VCaP (cell line): ENCODE data around the gene ITCH.
"Not testable (repeated sequence)": the region's sequence is repeated elsewhere in the genome, so short reads cannot be mapped to it uniquely, and the experiment has no call there.

Source experiments
- H3K27ac ChIP-seq: fragments of 450-650 bp; 2 replicates; pipeline ENCODE4 v1.5.1; 2017
- TF ChIP-seq, protein P1 (sequence below): fragments of 450-650 bp; conservative IDR thresholded peaks from 2 replicates; pipeline ENCODE4 v1.5.1; 2017; ENCODE audit warnings: mild to moderate bottlenecking, moderate library complexity

Gene ITCH

DNA sequence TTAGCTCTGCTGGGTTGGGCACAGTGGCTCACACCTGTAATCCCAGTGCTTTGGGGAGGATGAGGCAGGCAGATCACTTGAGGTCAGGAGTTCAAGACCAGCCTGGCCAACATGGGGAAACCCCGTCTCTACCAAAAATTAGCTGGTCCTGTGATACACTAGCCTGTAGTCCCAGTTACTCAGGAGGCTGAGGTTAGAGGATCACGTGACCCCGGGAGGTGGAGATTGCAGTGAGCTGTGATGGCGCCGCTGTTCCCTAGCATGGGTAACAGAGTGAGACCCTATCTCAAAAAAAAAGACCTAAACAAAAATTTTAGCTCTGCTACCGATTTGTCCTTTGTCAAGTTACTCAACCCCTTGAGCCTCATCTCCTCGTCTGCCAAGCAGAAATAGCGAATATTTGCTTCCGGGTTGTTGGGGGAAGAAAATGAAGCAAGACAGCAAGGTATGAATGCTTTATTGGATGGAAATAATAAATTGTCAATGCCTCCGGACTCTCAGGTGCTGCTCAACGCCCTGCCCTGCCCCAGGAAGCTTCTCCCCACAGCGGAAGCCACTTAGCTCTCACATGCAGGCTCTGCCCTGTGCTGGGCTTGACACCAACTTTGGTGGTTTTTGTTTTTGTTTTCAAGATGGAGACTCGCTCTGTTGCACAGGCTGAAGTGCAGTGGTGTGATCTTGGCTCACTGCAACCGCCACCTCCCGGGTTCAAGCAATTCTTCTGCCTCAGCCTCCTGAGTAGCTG, 24.9 kb upstream of the ITCH start:
- no peak overlapping the region for H3K27ac ChIP-seq
- TF ChIP-seq, protein P1, sequence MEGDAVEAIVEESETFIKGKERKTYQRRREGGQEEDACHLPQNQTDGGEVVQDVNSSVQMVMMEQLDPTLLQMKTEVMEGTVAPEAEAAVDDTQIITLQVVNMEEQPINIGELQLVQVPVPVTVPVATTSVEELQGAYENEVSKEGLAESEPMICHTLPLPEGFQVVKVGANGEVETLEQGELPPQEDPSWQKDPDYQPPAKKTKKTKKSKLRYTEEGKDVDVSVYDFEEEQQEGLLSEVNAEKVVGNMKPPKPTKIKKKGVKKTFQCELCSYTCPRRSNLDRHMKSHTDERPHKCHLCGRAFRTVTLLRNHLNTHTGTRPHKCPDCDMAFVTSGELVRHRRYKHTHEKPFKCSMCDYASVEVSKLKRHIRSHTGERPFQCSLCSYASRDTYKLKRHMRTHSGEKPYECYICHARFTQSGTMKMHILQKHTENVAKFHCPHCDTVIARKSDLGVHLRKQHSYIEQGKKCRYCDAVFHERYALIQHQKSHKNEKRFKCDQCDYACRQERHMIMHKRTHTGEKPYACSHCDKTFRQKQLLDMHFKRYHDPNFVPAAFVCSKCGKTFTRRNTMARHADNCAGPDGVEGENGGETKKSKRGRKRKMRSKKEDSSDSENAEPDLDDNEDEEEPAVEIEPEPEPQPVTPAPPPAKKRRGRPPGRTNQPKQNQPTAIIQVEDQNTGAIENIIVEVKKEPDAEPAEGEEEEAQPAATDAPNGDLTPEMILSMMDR: no peak

DNA sequence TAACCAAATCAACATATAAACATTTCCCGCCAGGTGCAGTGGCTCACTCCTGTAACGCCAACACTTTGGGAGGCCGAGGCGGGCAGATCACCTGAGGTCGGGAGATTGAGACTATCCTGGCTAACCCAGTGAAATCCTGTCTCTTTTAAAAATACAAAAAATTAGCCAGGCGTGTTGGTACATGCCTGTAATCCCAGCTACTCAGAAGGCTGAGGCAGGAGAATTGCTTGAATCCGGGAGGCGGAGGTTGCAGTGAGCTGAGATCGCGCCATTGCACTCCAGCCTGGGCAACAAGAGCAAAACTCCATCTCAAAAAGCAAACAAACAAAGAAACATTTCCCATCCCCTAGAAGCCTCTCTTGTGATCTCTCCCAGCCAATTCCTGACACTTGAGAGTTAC, 22.3 kb upstream of the ITCH start:
- not testable (repeated sequence) for H3K27ac ChIP-seq

DNA sequence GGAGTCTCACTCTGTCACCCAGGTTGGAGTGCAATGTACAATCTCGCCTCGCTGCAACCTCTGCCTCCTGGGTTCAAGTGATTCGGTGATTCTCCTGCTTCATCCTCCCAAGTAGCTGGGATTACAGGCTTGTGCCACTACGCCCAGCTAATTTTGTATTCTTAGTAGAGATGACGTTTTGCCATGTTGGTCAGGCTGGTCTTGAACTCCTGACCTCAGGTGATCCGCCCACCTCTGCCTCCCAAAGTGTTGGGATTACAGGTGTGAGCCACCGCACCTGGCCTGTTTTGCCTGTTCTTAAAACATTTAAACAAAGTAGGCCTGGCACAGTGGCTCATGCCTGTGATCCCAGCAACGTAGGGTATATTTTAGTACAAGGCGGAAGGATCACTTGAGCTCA, 21.9 kb upstream of the ITCH start:
- not testable (repeated sequence) for H3K27ac ChIP-seq

DNA sequence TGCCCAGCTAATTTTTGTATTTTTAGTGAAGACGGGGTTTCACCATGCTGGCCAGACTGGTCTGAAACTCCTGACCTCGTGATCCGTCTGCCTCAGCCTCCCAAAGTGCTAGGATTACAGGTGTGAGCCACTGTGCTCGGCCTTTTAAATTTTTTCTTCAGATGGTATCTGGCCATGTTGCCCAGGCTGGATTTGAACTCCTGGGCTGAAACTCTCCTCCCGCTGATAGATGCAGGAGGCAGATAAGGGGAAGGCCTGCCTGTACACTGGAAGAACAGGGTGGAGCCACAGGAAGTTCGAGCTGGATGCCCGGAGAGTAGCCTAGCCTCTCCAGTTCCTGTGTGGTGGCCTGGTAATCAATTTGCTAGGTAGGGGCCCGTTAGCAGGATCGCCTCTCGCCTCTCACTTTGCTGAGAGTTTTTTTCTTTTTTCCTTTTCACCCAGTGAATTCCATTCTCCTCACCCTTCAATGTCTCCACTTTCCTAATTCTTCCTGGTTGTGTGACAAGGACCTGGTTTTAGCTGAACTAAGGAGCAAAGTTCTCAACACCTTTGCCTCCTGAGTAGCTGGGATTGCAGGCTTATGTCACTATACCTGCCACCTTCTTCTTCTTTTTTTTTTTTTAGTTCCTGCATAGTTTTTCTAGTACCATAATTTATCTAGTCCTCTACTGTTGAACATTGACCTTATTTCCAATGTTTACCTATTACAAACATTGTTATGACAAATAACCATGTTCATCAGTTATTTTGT, 19.4 kb upstream of the ITCH start:
- TF ChIP-seq, protein P1: no peak
- no peak overlapping the region for H3K27ac ChIP-seq

DNA sequence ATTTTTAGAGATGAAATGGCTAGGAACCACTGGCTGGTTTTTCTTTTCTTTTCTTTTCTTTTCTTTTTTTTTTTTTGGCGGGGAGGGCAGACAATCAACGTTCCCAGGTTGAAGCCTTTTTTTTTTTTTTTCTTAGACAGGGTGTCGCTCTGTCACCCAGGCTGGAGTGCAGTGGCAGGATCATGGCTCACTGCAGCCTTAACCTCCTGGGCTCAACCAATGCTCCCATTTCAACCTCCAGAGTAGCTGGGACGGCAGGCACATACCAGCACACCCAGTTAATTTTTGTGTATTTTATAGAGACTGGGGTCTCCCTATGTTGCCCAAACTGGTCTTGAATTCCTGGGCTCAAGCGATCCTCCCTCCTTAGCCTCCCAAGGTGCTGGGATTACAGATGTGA, 18.8 kb upstream of the ITCH start:
- TF ChIP-seq, protein P1: no peak
- H3K27ac ChIP-seq: no peak overlapping the region

DNA sequence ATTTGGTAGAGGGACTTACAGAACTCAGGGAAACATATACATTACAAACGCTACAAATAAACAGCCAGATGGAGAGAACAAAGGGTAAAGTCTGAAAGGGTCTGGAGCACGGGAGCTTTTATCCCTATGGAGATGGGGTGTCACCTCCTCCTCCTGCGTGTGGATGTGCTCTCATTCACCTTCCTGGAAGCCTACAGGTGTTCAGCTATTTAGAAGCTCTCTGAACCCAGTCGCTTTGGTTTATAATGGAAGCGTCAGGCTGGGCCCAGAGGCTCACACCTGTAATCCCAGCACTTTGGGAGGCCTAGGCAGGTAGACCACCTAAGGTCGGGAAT, 17.7 kb upstream of the ITCH start:
- TF ChIP-seq, protein P1: no peak
- no peak overlapping the region for H3K27ac ChIP-seq

DNA sequence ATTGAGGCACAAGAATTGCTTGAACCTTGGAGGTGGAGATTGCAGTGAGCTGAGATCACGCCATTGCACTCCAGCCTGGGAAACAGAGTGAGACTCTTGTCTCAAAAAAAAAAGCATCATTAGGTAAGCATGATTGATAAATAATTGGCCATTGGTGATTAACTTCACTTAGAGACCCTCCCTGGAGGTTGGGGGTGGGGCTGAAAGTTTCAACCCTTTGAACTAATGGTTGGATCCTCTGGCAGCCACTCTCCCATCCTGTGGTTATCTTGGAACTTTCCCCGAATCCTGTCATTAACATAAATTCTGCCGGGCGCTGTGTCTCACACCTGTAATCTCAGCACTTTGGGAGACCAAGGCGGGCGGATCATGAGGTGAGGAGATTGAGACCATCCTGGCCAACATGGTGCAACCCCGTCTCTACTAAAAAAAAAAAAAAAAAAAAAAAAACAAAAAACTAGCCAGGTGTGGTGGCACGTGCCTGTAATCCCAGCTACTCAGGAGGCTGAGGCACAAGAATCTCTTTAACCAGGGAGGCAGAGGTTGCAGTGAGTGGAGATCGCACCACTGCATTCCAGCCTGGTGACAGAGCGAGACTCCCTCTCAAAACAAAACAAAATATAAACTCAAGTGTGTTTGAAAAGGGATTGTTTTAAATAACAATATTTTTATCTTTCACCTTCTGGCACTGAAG, 17.1 kb upstream of the ITCH start:
- not testable (repeated sequence) for H3K27ac ChIP-seq

DNA sequence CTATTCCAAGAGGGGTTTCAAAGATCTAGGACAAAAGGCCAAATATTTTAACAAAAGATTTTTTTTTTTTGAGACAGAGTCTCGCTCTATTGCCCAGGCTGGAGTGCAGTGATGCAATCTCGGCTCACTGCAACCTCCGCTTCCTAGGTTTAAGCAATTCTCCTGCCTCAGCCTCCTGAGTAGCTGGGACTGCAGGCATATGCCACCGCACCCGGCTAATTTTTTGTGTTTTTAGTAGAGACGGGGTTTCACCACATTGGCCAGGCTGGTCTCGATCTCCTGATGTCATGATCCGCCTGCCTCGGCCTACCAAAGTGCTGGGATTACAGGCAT, 16.6 kb upstream of the ITCH start:
- not testable (repeated sequence) for H3K27ac ChIP-seq

DNA sequence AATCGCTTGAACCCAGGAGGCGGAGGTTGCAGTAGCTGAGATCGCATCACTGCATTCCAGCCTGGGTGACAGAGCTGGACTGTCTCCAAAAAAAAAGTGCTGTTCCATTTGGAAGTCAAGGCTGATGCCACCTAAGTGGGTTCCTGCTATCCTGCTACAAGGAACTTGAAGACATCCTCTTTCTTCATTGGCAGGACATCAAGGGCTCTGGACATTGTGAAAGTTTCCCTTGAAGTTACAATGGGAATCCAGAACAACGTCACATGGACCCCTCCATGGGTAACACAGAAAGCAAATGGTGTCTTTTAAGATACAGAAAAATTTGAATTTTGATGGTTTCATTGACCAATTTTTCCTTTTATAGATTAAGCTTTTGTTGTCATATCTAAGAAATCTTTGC, 15.5 kb upstream of the ITCH start:
- H3K27ac ChIP-seq: no peak overlapping the region
- TF ChIP-seq, protein P1: no peak
